Mesendoderm (in vitro differentiated cells): ENCODE data around the gene C9orf50.
A peak's percentile ranks its signal among the peaks of the same experiment; 100 is the strongest.

Experiments used
- DNase-seq: peaks from one replicate; pipeline ENCODE4 v3.0.0; 2013
- H2AK5ac ChIP-seq: 2 replicates; pipeline ENCODE4 v1.6.1; 2013; ENCODE audit warnings: low read length, inconsistent platforms
- H2BK120ac ChIP-seq: 2 replicates; pipeline ENCODE4 v1.6.1; 2013; ENCODE audit warnings: low read depth, mild to moderate bottlenecking, low read length, moderate library complexity, mixed read lengths
- H2BK15ac ChIP-seq: replicated peaks from 2 replicates; pipeline ENCODE4 v1.6.1; 2013; ENCODE audit warnings: low read depth, mild to moderate bottlenecking, moderate library complexity
- H2BK5ac ChIP-seq: 2 replicates; pipeline ENCODE4 v1.6.1; 2013; ENCODE audit warnings: low read length, inconsistent platforms
- H3K18ac ChIP-seq: 2 replicates; pipeline ENCODE4 v1.6.1; 2013; ENCODE audit warnings: mild to moderate bottlenecking, low read length, mixed read lengths
- H3K23ac ChIP-seq: one replicate; pipeline ENCODE4 v1.6.1; 2013; ENCODE audit warnings: low read length
- H3K27ac ChIP-seq: 2 replicates; pipeline ENCODE4 v1.5.1; 2013; ENCODE audit warnings: low read depth, mild to moderate bottlenecking, inconsistent platforms, low read length, moderate library complexity
- H3K27me3 ChIP-seq: 2 replicates; pipeline ENCODE4 v1.6.1; 2013; ENCODE audit warnings: low read length, control low read depth, mild to moderate bottlenecking, inconsistent platforms; ENCODE audit not compliant: insufficient read depth, poor library complexity
- H3K36me3 ChIP-seq: 2 replicates; pipeline ENCODE4 v1.6.1; 2013; ENCODE audit warnings: low read length, inconsistent platforms; ENCODE audit not compliant: control insufficient read depth, insufficient read depth
- H3K4ac ChIP-seq: one replicate; pipeline ENCODE4 v1.6.1; 2013; ENCODE audit warnings: low read depth, mild to moderate bottlenecking, low read length, moderate library complexity
- H3K4me1 ChIP-seq: 2 replicates; pipeline ENCODE4 v1.6.1; 2013; ENCODE audit warnings: low read depth, low read length, inconsistent platforms; ENCODE audit not compliant: control insufficient read depth
- H3K4me2 ChIP-seq: 2 replicates; pipeline ENCODE4 v1.6.1; 2013; ENCODE audit warnings: low read length
- H3K4me3 ChIP-seq: 2 replicates; pipeline ENCODE4 v1.5.1; 2013; ENCODE audit warnings: mild to moderate bottlenecking, low read length
- H3K56ac ChIP-seq: one replicate; pipeline ENCODE4 v1.6.1; 2013; ENCODE audit warnings: low read length
- H3K79me1 ChIP-seq: 2 replicates; pipeline ENCODE4 v1.6.1; 2013; ENCODE audit warnings: low read length, inconsistent platforms
- H3K79me2 ChIP-seq: 2 replicates; pipeline ENCODE4 v1.6.1; 2013; ENCODE audit warnings: mild to moderate bottlenecking, low read length; ENCODE audit not compliant: control insufficient read depth, insufficient read depth
- H3K9ac ChIP-seq: 2 replicates; pipeline ENCODE4 v1.6.1; 2013; ENCODE audit warnings: low read length, inconsistent platforms
- H4K5ac ChIP-seq: one replicate; pipeline ENCODE4 v1.6.1; 2013; ENCODE audit warnings: low read length
- H4K8ac ChIP-seq: one replicate; pipeline ENCODE4 v1.6.1; 2013; ENCODE audit warnings: low read depth, mild to moderate bottlenecking, control low read depth, low read length, moderate library complexity
- WGBS: extraction: QIAGEN DNeasy Blood & Tissue Kit; methylation state at CpG from one replicate; pipeline ENCODE4 v1.1.7; 2013; ENCODE audit warnings: low lambda C conversion rate, missing lambda C conversion rate; ENCODE audit not compliant: insufficient coverage; ENCODE audit errors: extremely low coverage; 5-methylcytosine and 5-hydroxymethylcytosine counted together

Gene C9orf50

DNA sequence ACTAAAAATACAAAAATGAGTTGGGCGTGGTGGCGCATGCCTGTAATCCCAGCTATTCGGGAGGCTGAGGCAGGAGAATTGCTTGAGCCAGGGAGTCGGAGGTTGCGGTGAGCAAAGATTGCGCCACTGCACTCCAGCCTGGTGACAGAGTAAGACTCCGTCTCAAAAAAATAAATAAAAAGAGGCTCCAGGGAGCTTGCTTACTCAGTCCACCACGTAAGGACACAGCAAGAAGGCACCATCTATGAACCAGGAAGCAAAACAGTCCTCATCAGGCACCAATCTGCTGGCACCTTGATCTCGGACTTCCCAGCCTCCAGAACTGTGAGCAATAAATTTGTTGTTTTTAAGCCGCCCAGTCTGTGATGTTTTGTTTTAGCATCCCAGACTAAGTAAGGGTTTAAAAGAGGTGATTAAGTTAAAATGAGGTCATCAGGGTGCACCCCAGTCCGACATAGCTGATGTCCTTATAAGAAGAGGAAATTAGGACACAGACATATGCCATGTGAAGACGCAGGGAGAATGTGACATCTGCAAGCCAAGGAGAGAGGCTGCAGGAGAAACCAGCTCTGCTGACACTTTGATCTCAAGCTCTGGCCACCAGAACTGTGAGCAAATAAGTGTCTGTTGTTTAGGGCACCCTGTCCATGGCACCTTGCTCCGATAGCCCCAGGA is 45.9 kb downstream of the C9orf50 start:
- WGBS: no CpG with 5 or more reads among the region's 13 CpGs
- Histone ChIP-seq H2BK5ac (no peak overlapping the region), H4K5ac (no peak overlapping the region), H3K27ac (no peak overlapping the region), H3K79me2 (no peaks in the 10 kb centered on the region), H3K79me1 (no peaks in the 10 kb centered on the region), H4K8ac (no peak overlapping the region), H3K4me2 (no peak overlapping the region), H3K4me1 (peaks cover 2% of the 10 kb centered on the region), H3K56ac (no peak overlapping the region), H3K4me3 (no peak overlapping the region), H2AK5ac (no peak overlapping the region), H3K9ac (no peak overlapping the region), H2BK15ac (no peak overlapping the region), H2BK120ac (no peak overlapping the region), H3K18ac (no peak overlapping the region), H3K23ac (no peak overlapping the region), H3K4ac (no peak overlapping the region), H3K36me3 (no peaks in the 10 kb centered on the region), H3K27me3 (no peaks in the 10 kb centered on the region)
- no peak for DNase-seq

DNA sequence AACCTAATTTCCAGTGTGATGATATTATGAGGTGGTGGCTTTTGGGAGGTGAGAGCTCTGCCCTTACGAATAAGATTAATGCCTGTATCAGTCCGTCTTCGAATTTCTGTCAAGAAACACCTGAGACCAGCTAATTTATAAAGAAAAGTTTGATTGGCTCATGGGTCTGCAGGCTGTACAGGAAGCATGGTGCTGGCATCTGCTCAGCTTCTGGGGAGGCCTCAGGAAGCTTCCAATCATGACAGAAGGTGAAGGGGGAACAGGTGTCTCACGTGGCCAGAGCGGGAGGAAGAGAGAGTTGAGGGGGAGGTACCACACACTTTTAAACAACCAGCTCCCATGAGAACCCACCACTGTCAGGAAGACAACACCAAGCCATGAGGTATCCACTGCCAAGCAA is 46.9 kb downstream of the C9orf50 start:
- Histone ChIP-seq H3K27me3 (no peaks in the 10 kb centered on the region), H3K23ac (no peak overlapping the region), H3K79me1 (no peaks in the 10 kb centered on the region), H3K56ac (no peak overlapping the region), H3K4me3 (no peak overlapping the region), H3K4ac (no peak overlapping the region), H3K36me3 (no peaks in the 10 kb centered on the region), H2BK15ac (no peak overlapping the region), H2BK120ac (no peak overlapping the region), H3K27ac (no peak overlapping the region), H4K5ac (no peak overlapping the region), H3K4me2 (no peak overlapping the region), H4K8ac (no peak overlapping the region), H3K4me1 (peaks cover 5% of the 10 kb centered on the region), H2AK5ac (no peak overlapping the region), H3K9ac (no peak overlapping the region), H3K18ac (no peak overlapping the region), H2BK5ac (no peak overlapping the region), H3K79me2 (no peaks in the 10 kb centered on the region)
- no peak for DNase-seq
- WGBS: no CpG with 5 or more reads among the region's 5 CpGs

DNA sequence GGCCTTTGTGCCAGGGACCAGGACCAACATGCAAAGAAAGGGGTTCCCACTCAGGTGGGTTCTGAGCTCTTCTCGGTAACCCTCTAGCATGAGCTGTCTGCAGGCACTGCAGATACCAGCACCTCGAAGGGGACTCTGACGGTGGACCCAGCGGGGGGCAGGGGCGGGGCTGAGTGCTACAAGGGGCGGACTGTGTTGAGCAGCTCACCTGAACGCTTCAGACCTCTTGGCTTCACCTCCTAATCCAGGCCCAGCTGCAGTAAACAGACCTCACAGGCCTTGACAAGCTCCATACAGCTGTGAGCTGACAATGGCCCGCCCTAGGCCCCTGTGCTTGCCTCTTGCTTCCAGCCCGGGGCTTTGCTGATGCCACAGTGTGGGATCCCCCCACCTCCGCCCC is 48.4 kb downstream of the C9orf50 start:
- no peak overlapping the region for H2BK15ac ChIP-seq
- peaks cover 5% of the 10 kb centered on the region for H3K4me1 ChIP-seq
- H2BK120ac ChIP-seq: no peak overlapping the region
- no peak for DNase-seq
- no peaks in the 10 kb centered on the region for H3K79me1 ChIP-seq
- peak overlapping the region; percentile 58 for H2AK5ac ChIP-seq
- no peak overlapping the region for H3K4me2 ChIP-seq
- no peak overlapping the region for H4K5ac ChIP-seq
- no peak overlapping the region for H3K23ac ChIP-seq
- no peak overlapping the region for H3K4me3 ChIP-seq
- no peak overlapping the region for H3K18ac ChIP-seq
- H3K56ac ChIP-seq: no peak overlapping the region
- no peak overlapping the region for H3K4ac ChIP-seq
- H3K36me3 ChIP-seq: no peaks in the 10 kb centered on the region
- H4K8ac ChIP-seq: no peak overlapping the region
- no CpG with 5 or more reads among the region's 10 CpGs for WGBS
- H3K27ac ChIP-seq: no peak overlapping the region
- H3K9ac ChIP-seq: no peak overlapping the region
- H3K27me3 ChIP-seq: no peaks in the 10 kb centered on the region
- H3K79me2 ChIP-seq: no peaks in the 10 kb centered on the region
- no peak overlapping the region for H2BK5ac ChIP-seq

DNA sequence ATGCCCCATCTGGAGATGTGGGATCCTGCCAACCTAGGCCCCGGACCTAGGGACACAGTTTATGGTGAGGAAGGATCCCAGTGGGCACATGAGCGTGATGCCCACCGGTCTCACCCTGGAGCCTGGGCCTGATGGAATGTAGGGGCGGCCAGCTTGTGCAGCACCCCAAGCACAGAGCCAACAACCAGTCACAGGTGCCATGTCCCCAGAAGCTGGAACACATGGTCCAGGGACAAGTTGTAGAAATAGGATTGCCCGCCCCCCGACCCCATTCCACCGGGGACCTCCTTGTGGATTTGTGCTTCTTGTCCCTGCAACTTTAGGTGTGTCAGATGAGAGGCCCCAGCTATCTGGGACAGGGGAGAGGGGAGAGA is 48.9 kb downstream of the C9orf50 start:
- Histone ChIP-seq H3K27ac (no peak overlapping the region), H3K4me3 (no peak overlapping the region), H4K8ac (no peak overlapping the region), H3K4me2 (no peak overlapping the region), H2BK15ac (no peak overlapping the region), H3K4me1 (peaks cover 5% of the 10 kb centered on the region), H3K4ac (no peak overlapping the region), H3K36me3 (no peaks in the 10 kb centered on the region), H3K56ac (no peak overlapping the region), H4K5ac (no peak overlapping the region), H2AK5ac (peak overlapping the region; percentile 58), H3K23ac (no peak overlapping the region), H3K79me1 (no peaks in the 10 kb centered on the region), H2BK120ac (no peak overlapping the region), H3K9ac (no peak overlapping the region), H2BK5ac (no peak overlapping the region), H3K27me3 (no peaks in the 10 kb centered on the region), H3K79me2 (no peaks in the 10 kb centered on the region), H3K18ac (no peak overlapping the region)
- no CpG with 5 or more reads among the region's 7 CpGs for WGBS
- no peak for DNase-seq

DNA sequence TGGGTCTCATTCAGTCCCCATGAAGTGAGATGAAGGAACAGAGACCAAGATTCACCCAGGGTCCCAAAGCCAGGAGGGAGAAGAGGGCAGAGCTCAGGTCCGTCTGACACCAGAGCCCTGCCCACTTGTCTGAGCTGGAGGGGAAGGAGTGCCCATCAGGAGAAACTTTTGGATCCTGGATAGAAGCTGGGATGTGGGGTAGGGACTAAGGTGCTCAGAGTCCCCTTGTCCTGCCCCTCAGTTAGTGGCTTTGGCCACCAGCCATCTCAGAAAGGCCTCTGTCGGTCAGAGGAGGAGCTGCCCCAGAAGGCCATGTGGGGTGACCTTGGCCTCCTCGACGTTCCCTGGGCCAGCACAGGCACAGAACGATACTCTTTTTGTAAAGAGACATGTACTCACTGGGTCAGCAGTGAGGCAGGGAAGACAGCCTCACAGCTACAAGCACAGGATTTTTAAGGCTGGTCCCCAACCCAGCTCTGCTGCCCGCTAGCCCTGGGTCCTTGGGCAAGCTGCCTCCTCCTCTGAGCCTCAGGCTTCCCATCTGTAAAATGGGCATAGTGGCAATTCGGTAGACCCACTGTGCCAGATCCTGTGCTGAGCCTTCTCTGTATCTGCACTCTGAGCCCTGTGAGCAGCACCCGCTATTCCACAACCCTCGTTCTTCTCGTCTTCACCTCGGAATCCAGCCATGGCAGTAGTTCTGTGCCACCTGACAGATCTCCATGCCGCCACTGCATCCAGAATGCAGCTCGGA is 49.4 kb downstream of the C9orf50 start:
- Histone ChIP-seq H3K56ac (peak overlapping the region; percentile 84), H3K36me3 (no peaks in the 10 kb centered on the region), H3K9ac (no peak overlapping the region), H3K4me2 (no peak overlapping the region), H3K79me2 (no peaks in the 10 kb centered on the region), H3K4me1 (peaks cover 5% of the 10 kb centered on the region), H3K27me3 (no peaks in the 10 kb centered on the region), H4K8ac (no peak overlapping the region), H2BK5ac (peak overlapping the region; percentile 86), H3K23ac (no peak overlapping the region), H2BK15ac (no peak overlapping the region), H3K79me1 (no peaks in the 10 kb centered on the region), H3K4ac (peak overlapping the region; percentile 92), H2BK120ac (peak overlapping the region; percentile 31), H4K5ac (no peak overlapping the region), H3K18ac (peak overlapping the region; percentile 95), H2AK5ac (peak overlapping the region; percentile 91), H3K4me3 (no peak overlapping the region), H3K27ac (no peak overlapping the region)
- no CpG with 5 or more reads among the region's 13 CpGs for WGBS
- no peak for DNase-seq
